HG03064 (cell line): ENCODE results near the gene MSH6.

ENCODE experiments used
- ATAC-seq: cut with Tn5 transposase; IDR thresholded peaks from one replicate; pipeline ENCODE4 v1.9.1; 2021; ENCODE audit warnings: low read depth; ENCODE audit not compliant: unreplicated experiment

Gene MSH6

DNA sequence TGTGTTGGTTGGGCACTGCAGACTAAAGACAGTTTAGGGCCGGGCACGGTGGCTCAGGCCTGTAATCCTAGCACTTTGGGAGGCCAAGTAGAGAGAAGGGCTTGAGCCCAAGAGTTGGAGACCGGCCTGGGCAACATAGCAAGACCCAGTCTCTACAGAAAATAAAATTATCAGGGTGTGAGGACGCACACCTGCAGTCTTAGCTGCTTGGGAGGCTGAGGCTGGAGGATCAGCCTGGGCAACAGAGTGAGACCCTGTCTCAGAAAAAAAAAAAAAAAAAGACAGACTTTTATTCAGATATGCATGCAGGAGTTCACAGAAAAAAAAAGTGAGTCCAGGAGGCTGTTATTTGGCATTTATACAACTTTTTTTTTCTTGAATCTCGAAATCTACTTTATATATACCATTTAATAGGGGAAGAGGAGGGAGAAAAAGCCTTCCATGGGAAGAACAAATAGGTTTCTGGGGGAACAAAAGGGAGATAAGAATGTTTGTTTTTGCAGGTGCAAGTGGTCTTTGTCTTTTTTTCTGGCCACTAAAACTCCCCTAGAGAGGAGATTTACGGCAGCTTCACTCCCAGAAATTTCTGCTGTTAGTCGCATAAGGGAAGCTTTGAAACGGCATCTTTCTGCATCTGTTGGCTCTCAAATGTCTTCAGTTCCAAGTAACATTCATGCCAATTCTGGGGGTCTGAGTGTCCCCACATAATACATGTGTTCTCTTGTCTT, 4.1 kb upstream of the MSH6 start:
- ATAC-seq: no peak

DNA sequence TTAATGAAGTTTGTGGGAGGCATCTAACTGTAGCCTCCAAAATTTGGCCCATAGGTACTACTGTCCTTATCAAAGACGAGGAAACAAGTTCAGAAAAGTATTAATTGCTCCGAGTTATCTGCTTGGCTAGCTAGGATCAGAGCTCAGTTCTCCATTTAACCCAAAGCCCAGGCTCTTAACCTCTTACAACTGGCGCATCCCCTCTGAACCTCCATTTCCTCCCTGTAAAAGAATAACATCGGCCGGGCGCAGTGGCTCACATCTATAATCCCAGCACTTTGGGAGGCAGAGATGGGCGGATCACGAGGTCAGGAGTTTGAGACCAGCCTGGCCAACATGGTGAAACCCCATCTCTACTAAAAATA, 3.5 kb upstream of the MSH6 start:
- ATAC-seq: no peak

DNA sequence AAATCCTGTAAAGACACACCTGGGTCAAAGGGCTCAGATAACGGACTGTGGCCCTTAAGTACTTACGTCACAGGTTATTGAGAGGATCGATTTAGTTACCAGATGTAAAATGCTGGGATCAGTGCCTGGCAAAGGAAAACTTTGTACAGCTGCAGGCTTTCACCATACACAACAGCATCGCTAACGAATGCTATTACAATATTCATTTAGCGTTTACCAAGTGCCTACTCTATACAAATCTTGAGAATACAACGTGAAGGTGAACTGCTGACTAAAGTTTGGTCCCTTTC, 619 bp upstream of the MSH6 start:
- ATAC-seq: no peak

DNA sequence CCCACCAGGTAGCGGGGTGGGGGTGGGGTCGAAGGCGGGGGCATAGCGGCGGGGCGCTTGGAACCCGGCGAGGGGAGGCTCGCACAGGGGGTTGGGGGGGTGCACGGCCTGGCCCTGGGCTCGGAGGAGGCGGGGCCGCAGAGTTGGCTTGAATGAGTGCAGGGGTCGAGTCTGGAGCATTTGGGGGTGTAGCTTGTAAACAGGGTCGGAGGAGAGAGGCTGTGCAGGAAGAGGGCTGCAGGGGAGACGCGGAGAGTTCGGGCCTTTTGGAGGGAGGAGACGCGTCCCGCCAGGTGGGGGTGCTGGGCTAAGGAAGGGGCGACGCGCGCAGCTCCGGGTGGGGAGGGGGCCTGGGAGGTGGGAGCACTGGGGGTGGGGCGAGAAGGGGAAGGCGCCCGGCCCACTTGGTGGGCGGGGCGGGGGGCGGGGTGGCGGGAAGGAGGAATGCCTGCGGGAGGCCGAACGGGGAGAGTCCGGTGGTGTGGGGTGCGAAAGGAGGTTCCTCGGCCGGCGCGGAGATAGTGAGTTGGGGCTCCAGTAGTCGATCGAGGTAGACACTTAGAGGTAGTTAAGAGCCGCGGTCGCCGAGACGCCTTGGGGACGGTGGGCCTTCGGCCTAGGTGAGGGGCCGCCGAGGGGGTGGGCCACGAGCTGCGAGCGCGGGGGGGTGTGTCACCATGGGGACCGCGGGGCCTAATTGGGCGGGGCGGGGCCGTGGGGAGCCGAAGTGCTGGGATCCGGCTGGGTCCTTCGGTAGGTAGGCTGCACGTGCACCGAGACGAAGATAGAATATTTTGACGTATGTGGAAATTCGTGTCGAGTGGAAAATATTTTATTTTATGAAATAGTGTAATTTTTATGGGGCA, 774 bp downstream of the MSH6 start:
- ATAC-seq: peak; percentile 21

DNA sequence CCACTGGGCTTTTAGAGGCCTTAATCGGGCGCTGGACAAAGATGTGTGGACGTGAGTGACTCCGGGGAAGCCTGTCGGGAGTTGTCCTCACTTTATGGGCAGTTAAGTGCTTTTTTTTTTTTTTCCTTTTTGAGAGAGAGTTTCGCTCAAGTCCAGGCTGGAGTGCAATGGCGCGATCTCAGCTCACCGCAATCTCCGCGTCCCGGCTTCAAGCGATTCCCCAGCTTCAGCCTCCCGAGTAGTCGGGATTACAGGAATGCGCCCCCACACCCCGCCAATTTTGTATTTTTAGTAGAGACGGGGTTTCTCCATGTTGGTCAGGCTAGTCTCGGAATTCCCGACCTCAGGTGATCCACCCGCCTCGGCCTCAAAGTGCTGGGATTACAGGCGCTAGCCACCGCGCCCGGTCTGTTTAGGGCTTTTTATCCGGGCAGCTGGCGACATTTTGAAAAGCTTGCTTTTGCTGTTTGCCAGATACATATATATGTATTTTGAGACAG, 1.5 kb downstream of the MSH6 start:
- no peak for ATAC-seq

DNA sequence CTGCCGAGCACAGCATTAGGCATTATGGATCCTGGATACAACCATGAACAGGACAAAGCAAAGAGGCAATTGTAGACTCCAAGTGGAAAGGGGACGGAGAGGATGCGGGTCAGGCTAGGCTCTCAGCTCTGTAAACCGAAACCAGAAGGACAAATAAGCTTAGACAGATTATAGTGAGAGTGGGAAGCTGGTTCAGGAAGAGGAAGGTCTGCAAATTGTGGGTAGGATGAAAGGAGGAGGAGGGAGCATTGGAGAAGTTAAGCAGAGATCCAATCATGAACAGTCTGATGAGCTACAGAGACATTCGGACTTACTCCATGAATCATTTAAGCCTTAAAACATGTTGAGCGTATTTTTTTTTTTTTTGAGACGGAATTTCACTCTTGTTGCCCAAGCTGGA, 3.0 kb downstream of the MSH6 start:
- no peak for ATAC-seq

DNA sequence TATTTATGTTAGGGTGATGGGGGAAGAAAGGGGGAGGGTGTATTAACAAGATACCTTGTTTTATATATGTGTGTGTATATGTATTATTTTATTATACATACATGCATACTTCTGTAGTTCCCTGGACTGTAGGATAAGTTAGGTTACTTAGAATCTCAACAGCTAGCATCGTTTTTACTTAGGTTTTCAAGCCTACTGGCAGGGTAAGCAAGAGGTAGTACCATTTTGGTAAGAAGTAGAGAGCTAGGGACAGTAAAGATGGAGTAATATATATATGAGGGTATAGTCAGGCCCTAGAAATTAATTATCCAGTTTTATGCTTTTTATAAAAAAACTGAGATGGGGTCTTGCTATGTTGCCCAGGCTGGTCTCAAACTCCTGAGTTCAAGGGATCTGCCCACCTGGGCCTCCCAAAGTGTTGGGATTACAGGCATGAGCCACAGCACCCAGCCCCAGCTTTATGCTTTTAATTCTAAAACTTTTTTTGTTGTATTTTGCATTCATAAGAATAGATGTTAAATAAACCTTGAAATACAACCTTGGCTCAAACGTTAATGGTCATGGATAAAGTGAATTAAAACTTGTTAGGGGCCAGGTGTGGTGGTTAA, 13.2 kb downstream of the MSH6 start:
- ATAC-seq: no peak

DNA sequence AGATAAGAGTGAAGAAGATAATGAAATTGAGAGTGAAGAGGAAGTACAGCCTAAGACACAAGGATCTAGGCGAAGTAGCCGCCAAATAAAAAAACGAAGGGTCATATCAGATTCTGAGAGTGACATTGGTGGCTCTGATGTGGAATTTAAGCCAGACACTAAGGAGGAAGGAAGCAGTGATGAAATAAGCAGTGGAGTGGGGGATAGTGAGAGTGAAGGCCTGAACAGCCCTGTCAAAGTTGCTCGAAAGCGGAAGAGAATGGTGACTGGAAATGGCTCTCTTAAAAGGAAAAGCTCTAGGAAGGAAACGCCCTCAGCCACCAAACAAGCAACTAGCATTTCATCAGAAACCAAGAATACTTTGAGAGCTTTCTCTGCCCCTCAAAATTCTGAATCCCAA, 15.7 kb downstream of the MSH6 start:
- no peak for ATAC-seq

DNA sequence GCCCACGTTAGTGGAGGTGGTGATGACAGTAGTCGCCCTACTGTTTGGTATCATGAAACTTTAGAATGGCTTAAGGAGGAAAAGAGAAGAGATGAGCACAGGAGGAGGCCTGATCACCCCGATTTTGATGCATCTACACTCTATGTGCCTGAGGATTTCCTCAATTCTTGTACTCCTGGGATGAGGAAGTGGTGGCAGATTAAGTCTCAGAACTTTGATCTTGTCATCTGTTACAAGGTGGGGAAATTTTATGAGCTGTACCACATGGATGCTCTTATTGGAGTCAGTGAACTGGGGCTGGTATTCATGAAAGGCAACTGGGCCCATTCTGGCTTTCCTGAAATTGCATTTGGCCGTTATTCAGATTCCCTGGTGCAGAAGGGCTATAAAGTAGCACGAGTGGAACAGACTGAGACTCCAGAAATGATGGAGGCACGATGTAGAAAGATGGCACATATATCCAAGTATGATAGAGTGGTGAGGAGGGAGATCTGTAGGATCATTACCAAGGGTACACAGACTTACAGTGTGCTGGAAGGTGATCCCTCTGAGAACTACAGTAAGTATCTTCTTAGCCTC, 16.2 kb downstream of the MSH6 start:
- no peak for ATAC-seq

DNA sequence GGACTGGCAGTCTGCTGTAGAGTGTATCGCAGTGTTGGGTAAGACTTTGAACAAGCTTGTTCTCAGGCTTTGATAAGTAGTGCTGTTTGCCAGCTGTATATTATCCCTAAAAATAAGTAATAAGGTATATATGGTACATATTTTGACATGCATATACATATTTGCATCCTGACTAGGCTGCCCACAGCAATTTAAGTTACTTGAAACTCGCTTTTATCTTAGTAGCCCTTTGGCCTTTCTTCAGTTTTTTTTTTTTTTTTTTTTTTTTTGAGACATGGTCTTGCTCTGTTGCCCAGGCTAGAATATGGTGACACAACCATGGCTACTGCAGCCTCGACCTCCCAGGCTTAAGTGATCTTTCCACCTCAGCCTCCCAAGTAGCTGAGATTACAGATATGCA, 18.2 kb downstream of the MSH6 start:
- no peak for ATAC-seq

DNA sequence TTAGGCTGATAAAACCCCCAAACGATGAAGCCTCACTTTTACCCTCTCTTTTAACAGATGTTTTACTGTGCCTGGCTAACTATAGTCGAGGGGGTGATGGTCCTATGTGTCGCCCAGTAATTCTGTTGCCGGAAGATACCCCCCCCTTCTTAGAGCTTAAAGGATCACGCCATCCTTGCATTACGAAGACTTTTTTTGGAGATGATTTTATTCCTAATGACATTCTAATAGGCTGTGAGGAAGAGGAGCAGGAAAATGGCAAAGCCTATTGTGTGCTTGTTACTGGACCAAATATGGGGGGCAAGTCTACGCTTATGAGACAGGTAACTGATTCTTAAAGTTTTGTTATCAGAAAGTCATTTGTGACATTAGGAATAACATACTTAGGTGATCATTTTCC, 20.4 kb downstream of the MSH6 start:
- ATAC-seq: no peak

DNA sequence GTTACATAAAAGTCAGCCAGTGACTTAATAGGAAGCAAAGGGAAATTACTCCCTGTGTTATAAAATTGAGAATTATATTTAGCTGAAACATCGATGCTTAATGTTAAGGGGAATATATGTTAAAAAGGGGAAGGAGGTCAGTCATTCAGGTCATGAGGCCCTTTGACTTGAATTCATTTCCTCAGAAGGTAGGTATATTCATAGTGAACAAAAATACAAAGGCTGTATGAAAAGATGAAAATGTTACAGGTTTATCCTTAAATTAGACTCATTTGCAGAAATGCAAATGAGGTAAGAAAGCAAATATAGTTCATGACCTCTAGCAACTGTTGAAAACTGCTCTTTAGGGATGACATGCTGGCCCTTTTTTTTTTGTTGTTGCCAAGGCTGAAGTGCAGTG, 20.8 kb downstream of the MSH6 start:
- ATAC-seq: no peak

DNA sequence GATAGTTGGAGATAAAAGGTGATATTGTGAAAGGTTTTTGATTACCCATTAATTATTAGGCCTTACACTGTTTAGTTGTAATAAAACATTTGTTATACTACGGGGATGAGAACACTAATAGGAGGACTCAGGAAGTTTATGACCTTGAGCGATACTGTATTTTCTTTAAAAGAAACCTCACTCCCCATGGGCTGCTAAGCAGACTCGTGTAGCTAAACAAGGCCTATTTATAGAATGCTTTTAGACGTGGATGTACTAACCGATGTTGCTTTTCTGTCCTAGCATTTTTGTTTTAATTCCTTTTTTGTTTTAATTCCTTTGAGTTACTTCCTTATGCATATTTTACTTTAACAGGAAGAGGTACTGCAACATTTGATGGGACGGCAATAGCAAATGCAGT, 22.9 kb downstream of the MSH6 start:
- no peak for ATAC-seq

DNA sequence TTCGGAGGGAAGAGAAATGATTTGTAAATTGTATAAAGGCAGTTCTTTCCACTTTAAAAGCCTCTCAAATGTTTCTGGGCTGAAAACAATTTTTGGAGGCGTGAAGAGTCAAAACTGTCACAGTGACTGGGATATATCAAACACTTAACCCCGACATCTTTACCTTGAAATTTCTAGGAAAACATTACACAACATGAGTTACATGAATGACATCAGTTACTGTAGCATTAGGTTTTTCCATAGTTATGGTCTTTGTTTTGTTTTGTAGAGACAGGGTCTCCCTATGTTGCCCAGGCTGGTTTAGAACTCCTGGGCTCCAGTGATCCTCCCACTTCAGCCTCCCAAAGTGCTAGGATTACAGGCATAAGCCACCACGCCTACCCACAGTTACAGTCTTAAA, 25.7 kb downstream of the MSH6 start:
- no peak for ATAC-seq

DNA sequence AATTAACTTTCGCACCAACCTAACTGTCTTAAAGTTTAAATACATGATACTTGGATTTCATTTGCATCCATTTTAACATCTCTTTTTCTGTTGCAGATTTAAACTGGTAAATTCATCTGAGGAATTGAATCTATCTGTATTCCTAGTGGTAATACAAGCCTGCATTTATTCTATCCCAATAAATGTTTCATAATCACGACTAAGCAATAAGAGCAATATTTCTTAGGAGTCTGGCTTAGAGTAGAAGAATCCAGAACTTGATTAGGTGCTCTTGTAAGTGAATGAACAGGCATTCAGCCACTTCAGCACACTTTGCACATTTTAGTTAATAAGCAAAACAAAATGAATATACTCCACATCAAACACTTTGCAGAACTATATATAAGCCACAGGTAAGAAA, 27.0 kb downstream of the MSH6 start:
- no peak for ATAC-seq

DNA sequence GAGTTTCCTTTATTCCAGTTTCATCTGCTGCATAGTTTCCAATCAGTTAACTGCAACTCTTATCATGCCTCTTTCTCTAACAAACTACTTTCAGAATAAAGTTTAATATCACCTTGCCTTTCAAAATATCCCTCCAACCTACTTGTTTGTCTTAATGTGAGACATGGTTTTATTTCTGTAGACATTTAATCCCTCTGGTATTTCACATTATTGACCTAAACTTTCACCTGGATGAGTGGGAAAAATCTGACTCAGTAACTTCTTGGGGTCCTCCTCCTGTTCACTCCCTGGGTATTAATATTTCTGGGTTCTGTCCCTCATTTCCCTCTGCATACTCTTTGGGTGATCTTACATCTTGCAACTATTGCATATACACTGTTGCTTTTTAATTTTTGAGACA, 27.9 kb downstream of the MSH6 start:
- ATAC-seq: no peak

DNA sequence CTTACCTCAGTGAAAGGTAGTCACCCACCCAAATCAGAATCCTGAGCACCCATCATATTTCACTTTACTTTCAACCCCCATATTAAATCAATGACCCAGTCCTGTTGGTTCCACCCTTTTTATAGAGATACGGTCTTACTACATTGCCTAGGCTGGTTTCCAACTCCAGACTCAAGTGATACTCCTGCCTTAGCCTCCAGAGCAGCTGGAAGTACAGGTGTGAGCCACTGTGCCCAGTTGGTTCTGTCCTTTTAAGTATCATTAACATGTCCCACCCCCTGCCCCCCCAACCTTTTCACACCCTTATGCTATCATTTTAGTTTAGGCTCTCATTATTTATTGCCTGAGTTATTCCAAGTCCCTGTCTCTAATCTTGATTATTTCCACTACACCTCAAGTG, 28.7 kb downstream of the MSH6 start:
- ATAC-seq: no peak

DNA sequence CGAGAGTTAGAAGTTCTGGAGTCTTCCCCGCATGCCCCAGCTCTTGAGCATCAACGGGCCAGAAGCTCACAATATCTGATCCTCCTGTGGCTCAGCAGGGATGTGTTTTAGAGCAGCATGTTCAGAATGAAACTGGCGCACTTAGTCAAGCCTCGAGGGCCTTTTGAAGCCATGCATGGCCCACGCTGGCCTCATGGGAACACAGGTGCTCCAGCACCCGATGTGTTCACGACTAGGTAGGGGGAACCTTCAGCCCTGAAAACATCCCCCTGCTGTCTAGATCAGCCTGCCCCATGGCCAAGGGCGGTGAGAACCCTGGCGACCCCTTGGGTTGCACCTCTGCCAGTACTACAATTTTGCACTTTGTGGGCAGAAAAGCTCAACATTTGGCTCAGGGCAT, 32.8 kb downstream of the MSH6 start:
- ATAC-seq: no peak

DNA sequence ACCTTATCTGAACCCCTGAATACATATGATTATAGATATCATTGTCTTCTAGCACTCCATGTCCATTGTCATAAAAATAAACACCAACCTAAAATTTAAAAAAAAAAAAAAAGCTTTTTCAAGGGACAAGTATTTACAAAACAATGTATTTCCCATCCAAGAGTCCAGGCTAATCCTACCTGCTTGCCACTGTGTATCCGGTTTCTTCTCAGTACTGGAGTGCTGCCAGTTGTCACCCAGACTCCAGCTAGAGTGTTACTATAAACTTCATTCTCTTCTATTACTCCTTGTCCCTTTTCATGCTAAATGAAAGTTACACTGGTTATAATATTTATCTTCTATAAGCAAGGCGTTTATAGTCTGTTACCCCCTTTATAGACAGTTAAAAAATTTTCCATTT, 35.8 kb downstream of the MSH6 start:
- no peak for ATAC-seq

DNA sequence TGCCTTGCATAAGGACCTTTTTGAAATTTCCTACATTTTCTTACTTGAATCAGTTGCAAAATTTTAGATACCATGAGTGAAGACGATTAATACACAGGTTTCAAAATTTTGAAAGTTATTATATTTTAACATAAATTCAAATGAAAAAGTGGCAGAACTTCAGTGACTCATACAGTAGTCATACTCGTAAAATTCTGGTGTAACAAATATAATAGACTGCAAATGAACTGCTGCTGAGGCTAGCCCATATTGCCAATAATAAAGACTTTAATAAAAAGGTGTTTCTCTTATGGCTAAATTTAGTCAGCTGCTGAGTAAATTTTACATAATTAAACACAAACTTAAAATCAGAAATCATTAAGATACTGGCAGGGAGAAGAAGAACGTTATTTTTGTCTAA, 36.9 kb downstream of the MSH6 start:
- no peak for ATAC-seq

DNA sequence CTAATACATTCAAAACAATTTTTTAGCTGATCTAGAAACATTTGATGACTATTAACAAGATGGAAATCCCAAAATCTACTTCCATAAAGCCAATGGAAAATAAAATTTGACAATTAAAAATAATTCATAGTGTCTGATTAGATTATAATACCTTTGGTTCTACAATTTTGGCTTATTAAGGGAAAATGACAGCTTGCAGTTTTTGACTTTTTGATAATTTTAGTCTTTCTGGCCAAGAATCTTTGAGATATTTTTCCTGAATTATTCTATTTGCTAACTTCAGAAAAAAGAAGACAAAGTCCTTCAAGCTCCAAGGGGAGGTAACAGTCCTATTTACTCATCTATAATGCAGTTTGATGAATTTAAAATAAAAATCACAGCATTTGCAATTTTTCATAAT, 39.6 kb downstream of the MSH6 start:
- no peak for ATAC-seq
